K562 (cell line): Measurements from ENCODE around the gene CEBPB. TPM values are rescaled to one million over a fixed set of nuclear protein-coding genes. Genes with fewer than 3 reads are reported as not detected.

Experiments
- ATAC-seq: fragments of 200-7000 bp; cut with Tn5 transposase; 3 replicates; pipeline ENCODE4 v1.9.1; 2020; ENCODE audit warnings: moderate library complexity
- BruUV-seq: library from RNA; stranded (reverse); fragments of 400-500 nt; replicated peaks from 2 replicates; lab custom pipeline; 2021; lab: Mats Ljungman, UMichigan
- CTCF ChIA-PET: fragments of 300-600 bp; formaldehyde crosslinking; extraction: SDS; loops from one replicate; lab custom pipeline; 2021; ENCODE audit warnings: low intra/inter-chr PET ratio; lab: Yijun Ruan, JAX
- POLR2A ChIA-PET: fragments of 300-600, 350-650 bp; sonication (Branson Sonifier 250); formaldehyde crosslinking; extraction: SDS; loops from one replicate; lab custom pipeline; 2021; ENCODE audit warnings: antibody characterized with exemption, inconsistent platforms; lab: Yijun Ruan, JAX
- DNase-seq, 4 experiments: peaks; one replicate each; pipeline versions ENCODE4 v3.0.0 to v3.0.0-alpha.2; 2011 to 2018; ENCODE audit warnings: low spot score in 3 of 4, mixed read lengths in 3 of 4; ENCODE audit errors: extremely low read depth in 1 of 4
- FAIRE-seq: peaks from 2 replicates; lab custom pipeline; 2011; peaks lifted over from hg19 to GRCh38; lab: Jason Lieb, UNC
- H2AFZ ChIP-seq: 2 replicates; pipeline ENCODE4 v1.6.0; 2011; ENCODE audit warnings: low read depth, low read length, control low read depth, inconsistent platforms
- H3K27ac ChIP-seq: fragments of 200-600 bp; 3 replicates; pipeline ENCODE4 v1.8.0; 2011; ENCODE audit warnings: low read depth, mild to moderate bottlenecking, control low read depth, inconsistent platforms, low read length, moderate library complexity, mixed read lengths; ENCODE audit errors: extremely low read depth
- H3K27me3 ChIP-seq, 2 experiments: fragments of 300-600 bp in 1 of 2; 2 replicates in 1 of 2; 3 replicates in 1 of 2; pipeline versions ENCODE4 v1.6.0 to v1.8.0; 2011; ENCODE audit warnings: inconsistent platforms in 2 of 2, low read length in 2 of 2, mild to moderate bottlenecking in 1 of 2, mixed read lengths in 1 of 2, moderate library complexity in 1 of 2; ENCODE audit not compliant: control insufficient read depth in 2 of 2, insufficient read depth in 2 of 2
- H3K36me3 ChIP-seq: fragments of 300-600 bp; 3 replicates; pipeline ENCODE4 v1.8.0; 2011; ENCODE audit warnings: mild to moderate bottlenecking, low read length, inconsistent platforms; ENCODE audit not compliant: control insufficient read depth, insufficient read depth
- H3K4me1 ChIP-seq, 2 experiments: fragments of 200-600 bp in 1 of 2; replicated peaks in 1 of 2; 2 replicates in 1 of 2; 3 replicates in 1 of 2; pipeline versions ENCODE4 v1.5.1 to v1.8.0; 2011; ENCODE audit warnings: inconsistent platforms in 2 of 2, low read length in 2 of 2, mild to moderate bottlenecking in 1 of 2, mixed read lengths in 1 of 2, moderate library complexity in 1 of 2; ENCODE audit not compliant: control insufficient read depth in 2 of 2, insufficient read depth in 2 of 2
- H3K4me2 ChIP-seq: 2 replicates; pipeline ENCODE4 v1.6.1; 2011; ENCODE audit warnings: low read length, control low read depth, inconsistent platforms, mixed read lengths; ENCODE audit not compliant: insufficient read depth
- H3K4me3 ChIP-seq: fragments of 200-600 bp; sonication (generic), shearing (Covaris generic); 2 replicates; pipeline ENCODE4 v1.5.1; 2016; ENCODE audit warnings: control low read depth, inconsistent platforms
- H3K79me2 ChIP-seq: fragments of 200-600 bp; 3 replicates; pipeline ENCODE4 v1.8.0; 2011; ENCODE audit warnings: low read length, inconsistent platforms; ENCODE audit not compliant: control insufficient read depth, insufficient read depth
- H3K9ac ChIP-seq, 2 experiments: 2 replicates each; pipeline versions ENCODE4 v1.6.0 to v1.6.1; 2011; ENCODE audit warnings: low read depth in 2 of 2, low read length in 2 of 2, control low read depth in 1 of 2, inconsistent platforms in 1 of 2, mild to moderate bottlenecking in 1 of 2, mixed read lengths in 1 of 2; ENCODE audit not compliant: insufficient read depth in 1 of 2
- H3K9me1 ChIP-seq: one replicate; pipeline ENCODE4 v1.6.0; 2011; ENCODE audit warnings: inconsistent platforms, mild to moderate bottlenecking, low read length, moderate library complexity; ENCODE audit not compliant: control insufficient read depth, insufficient read depth
- H3K9me3 ChIP-seq: replicated peaks from 2 replicates; pipeline ENCODE4 v1.5.1; 2011; ENCODE audit warnings: low read depth, low read length, inconsistent platforms; ENCODE audit not compliant: control insufficient read depth, insufficient read depth
- H4K20me1 ChIP-seq: replicated peaks from 2 replicates; pipeline ENCODE4 v1.6.1; 2011; ENCODE audit warnings: low read length, inconsistent platforms, mixed read lengths; ENCODE audit not compliant: control insufficient read depth, insufficient read depth
- BCOR ChIP-seq: fragments of 450-650 bp; IDR thresholded peaks from 2 replicates; pipeline ENCODE4 v1.6.1; 2016
- ELF1 ChIP-seq: fragments of 200-800 bp; sonication (Bioruptor generic); IDR thresholded peaks from 2 replicates; pipeline ENCODE4 v1.6.1; 2016; ENCODE audit warnings: missing genetic modification characterization, missing compliant biosample characterization
- GABPA ChIP-seq: fragments of 200-800 bp; sonication (Bioruptor generic); conservative IDR thresholded peaks from 2 replicates; pipeline ENCODE4 v1.6.1; 2016; ENCODE audit warnings: low read depth, missing genetic modification characterization, missing compliant biosample characterization
- HNRNPL ChIP-seq: fragments of 200-400 bp; formaldehyde crosslinking; IDR thresholded peaks from 2 replicates; pipeline ENCODE4 v1.6.1; 2017; ENCODE audit warnings: low read depth, mild to moderate bottlenecking, low read length
- ID3 ChIP-seq, 2 experiments: fragments of 250-450 bp in 1 of 2; fragments of 450-650 bp in 1 of 2; sonication (Bioruptor Pico) in 1 of 2; IDR thresholded peaks; 2 replicates each; pipeline versions ENCODE4 v1.6.1 to v1.8.0; 2016 to 2021; ENCODE audit warnings: mild to moderate bottlenecking in 2 of 2, moderate library complexity in 2 of 2, missing compliant biosample characterization in 1 of 2, missing genetic modification characterization in 1 of 2
- POLR3G ChIP-seq: IDR thresholded peaks from 2 replicates; pipeline ENCODE4 v1.6.1; 2011; ENCODE audit not compliant: insufficient read length, insufficient replicate concordance; ENCODE audit errors: extremely low read depth
- RBM25 ChIP-seq: fragments of 200-400 bp; formaldehyde crosslinking; IDR thresholded peaks from 2 replicates; pipeline ENCODE4 v1.6.1; 2018; ENCODE audit warnings: low read length, low read depth, moderate library complexity; ENCODE audit not compliant: severe bottlenecking
- TFAM ChIP-seq: fragments of 250-450 bp; sonication (Bioruptor Pico); conservative IDR thresholded peaks from 2 replicates; pipeline ENCODE4 v1.5.0; 2021; ENCODE audit warnings: mild to moderate bottlenecking, moderate library complexity
- TSC22D4 ChIP-seq: fragments of 450-650 bp; IDR thresholded peaks from 2 replicates; pipeline ENCODE4 v1.6.1; 2016; ENCODE audit warnings: missing genetic modification characterization, missing biosample characterization, control low read depth
- ZKSCAN3 ChIP-seq: fragments of 250-450 bp; sonication (Bioruptor Pico); IDR thresholded peaks from 2 replicates; pipeline ENCODE4 v1.4.0; 2020
- ZNF140 ChIP-seq: fragments of 250-450 bp; sonication (Bioruptor Pico); IDR thresholded peaks from 2 replicates; pipeline ENCODE4 v1.8.0; 2021; ENCODE audit warnings: moderate library complexity, mild to moderate bottlenecking, inconsistent platforms
- ZNF3 ChIP-seq: fragments of 250-450 bp; sonication (Bioruptor Pico); IDR thresholded peaks from 2 replicates; pipeline ENCODE4 v1.5.0; 2021; ENCODE audit warnings: mild to moderate bottlenecking, moderate library complexity
- ZNF778 ChIP-seq: fragments of 450-650 bp; formaldehyde crosslinking; IDR thresholded peaks from 2 replicates; pipeline ENCODE4 v1.4.0; 2020; ENCODE audit warnings: mild to moderate bottlenecking, moderate library complexity
- WGBS: fragments of 100-300 bp; shearing (Covaris generic); methylation state at CpG from one replicate; pipeline ENCODE4 v1.1.6; 2016; ENCODE audit warnings: low coverage, mixed read lengths; ENCODE audit not compliant: insufficient coverage; ENCODE audit errors: missing lambda C conversion rate; 5-methylcytosine and 5-hydroxymethylcytosine counted together
- in situ Hi-C: fragments of 300-500 bp; cut with MboI; formaldehyde crosslinking; loops from 4 replicates; pipeline ENCODE4 v1.15.0; 2018; ENCODE audit warnings: inconsistent platforms, mixed read lengths
- intact Hi-C: fragments of 100-400 bp; cut with micrococcal nuclease; formaldehyde crosslinking; loops from 2 replicates; pipeline ENCODE4 v1.14.2; 2022
- polyA plus RNA-seq, 8 experiments: library from polyadenylated mRNA; depleted of rRNA in 4 of 8; stranded (reverse) in 5 of 8; unstranded in 3 of 8; fragments of >200 nt; fragmentation: Nextera tagmentation in 2 of 8; fragmentation: Illumina TruSeq in 1 of 8; extraction: Ambion mirVana in 2 of 8; extraction: Trizol in 1 of 8; gene quantifications; 2 replicates each; pipeline versions ENCODE4 v1.2.1 to v1.2.3, GENCODE V29; 2011 to 2014; ENCODE audit warnings: inconsistent platforms in 1 of 8, missing spikeins in 1 of 8
- total RNA-seq, 7 experiments: library from RNA; depleted of rRNA in 6 of 7; stranded (reverse); fragments of >200 nt in 6 of 7; fragmentation: Illumina TruSeq in 2 of 7; extraction: Trizol in 2 of 7; gene quantifications; 2 replicates each; pipeline versions ENCODE4 v1.2.1 to v1.2.3, GENCODE V29; 2011 to 2021; ENCODE audit warnings: low replicate concordance in 1 of 7
- TF ChIP-seq, protein P1 (sequence below): sonication (generic); formaldehyde crosslinking; IDR thresholded peaks from 2 replicates; pipeline ENCODE4 v1.9.0; 2022; ENCODE audit warnings: mild to moderate bottlenecking, missing genetic modification reagents

CEBPB gene
- total and polyA plus RNA-seq, 9 of the 15 experiments (the other 6 are each of a cell fraction or from before 2014, with no cell fraction given) = 1.2 to 72.6 (median 7.8) TPM

DNA sequence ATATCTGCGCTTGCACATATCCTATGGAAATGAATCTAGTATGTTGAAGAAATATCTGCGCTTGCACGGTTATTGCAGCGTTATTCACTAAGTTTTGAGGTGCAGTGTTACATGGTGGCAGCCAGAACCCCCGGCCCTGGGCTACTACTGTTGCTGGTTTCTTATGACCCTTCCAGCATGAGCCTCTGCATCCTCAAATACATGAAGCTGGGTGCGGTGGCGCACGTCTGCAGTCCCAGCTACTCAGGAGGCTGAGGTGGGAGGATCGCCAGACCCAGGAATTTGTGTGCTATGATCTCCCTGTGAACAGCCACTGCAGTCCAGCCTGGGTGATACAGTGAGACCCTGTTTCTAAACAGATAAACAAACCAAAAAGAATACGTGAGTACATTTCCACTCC lies 9.3 kb upstream of the CEBPB start:
- intact Hi-C loops = loop anchor here (10.0 kb wide), 1 partner anchor 613 kb away; the partner anchor contains the start of gene BCAS4
- ChIA-PET POLR2A (interaction anchor here (0.6 to 1.6 kb wide), 4 partner anchors 9 to 202 kb away, joined by 3 to 4 read pairs (median 3); no protein-coding TSS in a partner anchor), CTCF (interaction anchor here (0.6 to 1.5 kb wide), 2 partner anchors 86 to 279 kb away, joined by 4 read pairs; no protein-coding TSS in a partner anchor)
- no TSS peak for BruUV-seq
- FAIRE-seq (no peak), ATAC-seq (no peak), DNase-seq (no peak)
- in situ Hi-C loops = no loop called here
- no peak for TF ChIP-seq POLR3G
- no peak for TF ChIP-seq GABPA (tag)
- TF ChIP-seq ZNF140 (CRISPR knock-in tag) = no peak
- TF ChIP-seq TSC22D4 (tag) = no peak
- no peak for TF ChIP-seq BCOR
- TF ChIP-seq ZKSCAN3 (CRISPR knock-in tag) = no peak
- no peak for TF ChIP-seq TFAM (CRISPR knock-in tag)
- TF ChIP-seq ELF1 (tag) = no peak
- TF ChIP-seq, protein P1, sequence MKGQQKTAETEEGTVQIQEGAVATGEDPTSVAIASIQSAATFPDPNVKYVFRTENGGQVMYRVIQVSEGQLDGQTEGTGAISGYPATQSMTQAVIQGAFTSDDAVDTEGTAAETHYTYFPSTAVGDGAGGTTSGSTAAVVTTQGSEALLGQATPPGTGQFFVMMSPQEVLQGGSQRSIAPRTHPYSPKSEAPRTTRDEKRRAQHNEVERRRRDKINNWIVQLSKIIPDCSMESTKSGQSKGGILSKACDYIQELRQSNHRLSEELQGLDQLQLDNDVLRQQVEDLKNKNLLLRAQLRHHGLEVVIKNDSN (CRISPR knock-in tag) = no peak
- TF ChIP-seq ZNF778 (CRISPR knock-in tag) = no peak
- no peak for TF ChIP-seq ID3 (CRISPR knock-in tag; IDR thresholded peaks at IDR 0.05)
- no peak for TF ChIP-seq ID3 (tag; IDR thresholded peaks at IDR 0.05)
- no peak for TF ChIP-seq ZNF3
- TF ChIP-seq RBM25 = no peak
- TF ChIP-seq HNRNPL = no peak
- Histone ChIP-seq H3K27me3 (no peaks in the 10 kb centered on the region), H3K27ac (no peak overlapping the region), H3K9ac (peak overlapping the region in 1 of 2 experiments; percentile 55; a peak in 1 of 4 replicates), H3K9me3 (no peaks in the 10 kb centered on the region), H3K4me1 (peaks cover 14 to 17% of the 10 kb centered on the region in 2 experiments), H3K4me2 (no peak overlapping the region), H3K4me3 (no peak overlapping the region), H3K79me2 (no peaks in the 10 kb centered on the region), H4K20me1 (no peaks in the 10 kb centered on the region), H3K9me1 (no peaks in the 10 kb centered on the region), H2AFZ (no peak overlapping the region), H3K36me3 (no peaks in the 10 kb centered on the region)
- WGBS = 90% methylated on average over 10 of the region's 10 CpGs
